Ovary (tissue), 1 donor: ENCODE data around the gene MYD88.

Source experiments
- EP300 ChIP-seq: sonication (generic); formaldehyde crosslinking; IDR thresholded peaks from one replicate; pipeline ENCODE4 v1.6.1; 2017; ENCODE audit warnings: antibody characterized with exemption
- POLR2A ChIP-seq: fragments of 450-650 bp; IDR thresholded peaks from one replicate; pipeline ENCODE4 v1.6.1; 2017; ENCODE audit warnings: antibody characterized with exemption, mild to moderate bottlenecking, moderate library complexity

DNA sequence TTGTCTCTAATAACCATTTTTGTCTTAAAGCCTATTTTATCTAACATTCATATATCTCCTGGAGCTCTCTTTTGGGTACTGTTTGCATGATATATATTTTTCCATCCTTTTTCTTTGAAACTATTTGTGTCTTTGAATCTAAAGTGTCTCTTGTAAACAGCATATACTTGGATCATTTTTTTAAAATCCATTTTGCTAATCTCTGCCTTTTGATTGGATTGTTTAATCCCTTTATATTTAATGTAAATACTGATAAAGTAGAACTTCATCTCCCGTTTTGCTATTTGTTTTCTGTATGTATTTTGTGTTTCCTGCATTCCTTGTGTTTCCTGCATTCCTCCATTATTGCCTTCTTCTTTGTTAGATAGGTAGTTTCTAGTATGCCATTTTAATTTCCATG lies 32.9 kb upstream of the MYD88 start:
- TF ChIP-seq EP300 (no peak), POLR2A (no peak)
